ENCODE measurements around the gene BORCS5. TPM values are rescaled to one million over a fixed set of nuclear protein-coding genes. Genes with fewer than 3 reads are reported as not detected.

The BORCS5 gene
- total RNA-seq, 2 donors from 2014 or later = 15.2 to 26.1 TPM

DNA sequence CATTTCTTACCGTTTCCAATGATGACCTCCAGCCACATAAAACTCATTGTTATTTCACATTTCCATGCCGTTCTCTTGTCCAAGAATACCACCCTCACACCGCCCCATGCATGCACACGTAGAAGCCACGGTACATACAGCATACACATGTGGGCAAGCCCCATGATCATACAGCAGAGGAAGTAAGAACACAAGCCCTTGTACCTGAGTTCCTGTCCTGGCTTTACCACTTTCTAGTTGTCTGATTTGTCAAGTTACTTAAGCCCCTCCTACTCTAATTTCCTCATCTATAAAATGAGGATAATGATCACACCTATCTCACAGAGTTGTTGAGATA is 145.9 kb downstream of the BORCS5 start:
- Histone ChIP-seq H3K9me3 (ENCODE audit: control insufficient read depth, low read length) (no peaks in the 10 kb centered on the region), H3K27ac (ENCODE audit: low read depth, low read length) (no peak overlapping the region), H3K4me3 (ENCODE audit: low read length) (no peak overlapping the region), H3K4me1 (ENCODE audit: control insufficient read depth, insufficient read depth, low read length) (peaks cover 11% of the 10 kb centered on the region), H3K36me3 (ENCODE audit: control insufficient read depth, insufficient read depth, low read length) (peaks cover 3% of the 10 kb centered on the region), H3K9ac (ENCODE audit: extremely low read depth, low read length, poor library complexity, severe bottlenecking) (no peak overlapping the region), H3K27me3 (ENCODE audit: control insufficient read depth, insufficient read depth, low read length, poor library complexity, severe bottlenecking) (no peaks in the 10 kb centered on the region)
- Mint-ChIP-seq H3K27ac (no peak overlapping the region), H3K9me3 (no peaks in the 10 kb centered on the region), H3K4me1 (peaks cover 59% of the 10 kb centered on the region), H3K36me3 (ENCODE audit: low read depth) (peaks cover 10% of the 10 kb centered on the region), H3K27me3 (ENCODE audit: insufficient read depth) (no peaks in the 10 kb centered on the region), H3K4me3 (no peak overlapping the region)
- TF ChIP-seq, protein P1, sequence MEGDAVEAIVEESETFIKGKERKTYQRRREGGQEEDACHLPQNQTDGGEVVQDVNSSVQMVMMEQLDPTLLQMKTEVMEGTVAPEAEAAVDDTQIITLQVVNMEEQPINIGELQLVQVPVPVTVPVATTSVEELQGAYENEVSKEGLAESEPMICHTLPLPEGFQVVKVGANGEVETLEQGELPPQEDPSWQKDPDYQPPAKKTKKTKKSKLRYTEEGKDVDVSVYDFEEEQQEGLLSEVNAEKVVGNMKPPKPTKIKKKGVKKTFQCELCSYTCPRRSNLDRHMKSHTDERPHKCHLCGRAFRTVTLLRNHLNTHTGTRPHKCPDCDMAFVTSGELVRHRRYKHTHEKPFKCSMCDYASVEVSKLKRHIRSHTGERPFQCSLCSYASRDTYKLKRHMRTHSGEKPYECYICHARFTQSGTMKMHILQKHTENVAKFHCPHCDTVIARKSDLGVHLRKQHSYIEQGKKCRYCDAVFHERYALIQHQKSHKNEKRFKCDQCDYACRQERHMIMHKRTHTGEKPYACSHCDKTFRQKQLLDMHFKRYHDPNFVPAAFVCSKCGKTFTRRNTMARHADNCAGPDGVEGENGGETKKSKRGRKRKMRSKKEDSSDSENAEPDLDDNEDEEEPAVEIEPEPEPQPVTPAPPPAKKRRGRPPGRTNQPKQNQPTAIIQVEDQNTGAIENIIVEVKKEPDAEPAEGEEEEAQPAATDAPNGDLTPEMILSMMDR (conservative IDR thresholded peaks at IDR 0.05) = no peak
- WGBS, 2 experiments (ENCODE audit: insufficient coverage in 1 of 2, insufficient read length in 1 of 2) = 86 to 92% methylated on average over 1 to 5 of the region's 5 CpGs
- DNase-seq = no peak

DNA sequence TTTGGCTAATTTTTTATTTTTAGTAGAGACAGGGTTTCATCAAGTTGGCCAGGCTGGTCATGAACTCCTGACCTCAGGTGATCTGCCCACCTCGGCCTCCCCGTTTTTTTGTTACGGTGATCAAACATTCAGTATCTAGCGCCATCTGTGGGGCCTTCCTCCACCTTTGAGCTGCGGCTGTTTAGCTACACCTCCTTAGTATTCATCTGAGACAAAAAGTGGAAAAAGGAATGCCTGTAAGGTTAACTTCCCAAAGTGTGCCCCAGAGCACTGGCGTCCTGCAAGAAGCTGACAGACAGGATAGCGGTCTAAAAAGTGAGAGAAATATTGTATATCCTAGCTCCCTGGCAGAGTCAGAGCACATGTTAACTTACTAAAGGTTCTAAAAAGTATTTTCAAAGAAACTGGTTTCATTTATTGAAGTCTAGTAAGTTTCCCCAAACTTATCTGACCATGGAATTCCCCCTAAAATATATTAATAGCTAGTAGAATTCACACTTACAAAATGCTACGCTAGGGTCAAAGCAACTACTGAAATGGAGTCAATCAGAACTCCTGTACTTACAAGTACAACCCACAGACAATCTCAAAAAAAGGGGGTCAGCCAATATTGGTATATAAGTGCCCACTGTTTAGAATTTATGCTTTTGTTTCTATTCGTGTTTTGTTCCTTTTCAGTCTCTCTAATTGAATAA is 146.7 kb downstream of the BORCS5 start:
- no peaks in the 10 kb centered on the region for H3K9me3 ChIP-seq (ENCODE audit: control insufficient read depth, low read length)
- DNase-seq = peak; percentile 82
- H3K4me3 ChIP-seq (ENCODE audit: low read length) = no peak overlapping the region
- Mint-ChIP-seq H3K4me3 (no peak overlapping the region), H3K27ac (peak overlapping the region; percentile 18), H3K9me3 (no peaks in the 10 kb centered on the region), H3K27me3 (ENCODE audit: insufficient read depth) (no peaks in the 10 kb centered on the region), H3K36me3 (ENCODE audit: low read depth) (peaks cover 9% of the 10 kb centered on the region), H3K4me1 (peaks cover 64% of the 10 kb centered on the region)
- TF ChIP-seq, protein P1 (conservative IDR thresholded peaks at IDR 0.05) = peak; percentile 70
- peaks cover 3% of the 10 kb centered on the region for H3K36me3 ChIP-seq (ENCODE audit: control insufficient read depth, insufficient read depth, low read length)
- no peak overlapping the region for H3K27ac ChIP-seq (ENCODE audit: low read depth, low read length)
- WGBS, 2 experiments (ENCODE audit: insufficient coverage in 1 of 2, insufficient read length in 1 of 2) = 90 to 93% methylated on average over 7 to 9 of the region's 9 CpGs
- H3K9ac ChIP-seq (ENCODE audit: extremely low read depth, low read length, poor library complexity, severe bottlenecking) = no peak overlapping the region
- no peaks in the 10 kb centered on the region for H3K27me3 ChIP-seq (ENCODE audit: control insufficient read depth, insufficient read depth, low read length, poor library complexity, severe bottlenecking)
- H3K4me1 ChIP-seq (ENCODE audit: control insufficient read depth, insufficient read depth, low read length) = peaks cover 11% of the 10 kb centered on the region

DNA sequence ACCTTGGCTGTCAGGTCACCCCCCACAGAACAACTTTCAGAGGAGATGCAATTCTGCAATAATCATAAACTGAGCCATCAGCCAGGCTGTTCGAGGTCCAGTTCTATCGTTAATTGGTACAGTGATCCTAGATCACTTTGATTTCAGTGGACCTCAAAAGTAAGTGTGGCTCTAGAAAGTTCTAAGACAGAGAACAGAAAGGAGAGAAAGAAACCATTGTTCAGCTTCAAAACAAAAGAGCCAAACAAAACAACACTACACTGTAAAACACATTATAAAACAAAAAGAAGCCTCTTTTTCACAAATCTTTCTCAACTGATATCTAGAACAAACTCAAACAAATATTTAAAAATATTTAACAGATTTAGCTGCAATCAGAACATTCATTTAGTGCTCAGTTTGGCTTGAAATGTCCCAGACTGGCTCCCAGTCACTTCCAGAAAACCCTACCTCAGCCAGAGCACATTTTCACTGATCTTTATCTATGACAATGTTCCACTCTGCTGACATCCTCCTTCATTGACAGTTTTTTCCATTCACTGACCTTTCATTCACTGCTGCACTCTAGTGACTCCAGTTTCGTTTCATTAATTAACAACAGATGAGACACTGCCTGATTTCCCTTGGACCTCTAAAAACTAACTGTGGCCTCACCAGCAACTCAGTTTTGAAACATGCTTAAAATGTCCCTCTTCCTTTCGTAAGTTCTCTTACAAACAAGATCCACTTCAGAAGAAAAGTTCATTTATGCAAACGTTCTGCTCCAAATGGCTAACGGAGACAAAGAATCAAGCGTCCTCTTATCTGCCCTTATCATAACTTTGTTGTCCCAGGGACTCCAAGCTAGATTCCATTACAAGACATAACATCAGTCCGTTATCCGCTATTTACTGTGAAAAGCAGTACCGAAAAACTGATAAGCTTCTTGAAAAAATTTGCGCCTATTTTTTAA is 148.9 kb downstream of the BORCS5 start:
- Mint-ChIP-seq H3K4me3 (no peak overlapping the region), H3K27ac (peak overlapping the region; percentile 12), H3K9me3 (no peaks in the 10 kb centered on the region), H3K4me1 (peaks cover 42% of the 10 kb centered on the region), H3K36me3 (ENCODE audit: low read depth) (peaks cover 6% of the 10 kb centered on the region), H3K27me3 (ENCODE audit: insufficient read depth) (no peaks in the 10 kb centered on the region)
- TF ChIP-seq, protein P1 (conservative IDR thresholded peaks at IDR 0.05) = no peak
- Histone ChIP-seq H3K4me1 (ENCODE audit: control insufficient read depth, insufficient read depth, low read length) (peaks cover 8% of the 10 kb centered on the region), H3K27ac (ENCODE audit: low read depth, low read length) (peak overlapping the region; percentile 6), H3K27me3 (ENCODE audit: control insufficient read depth, insufficient read depth, low read length, poor library complexity, severe bottlenecking) (no peaks in the 10 kb centered on the region), H3K4me3 (ENCODE audit: low read length) (peak overlapping the region; percentile 30), H3K36me3 (ENCODE audit: control insufficient read depth, insufficient read depth, low read length) (peaks cover 3% of the 10 kb centered on the region), H3K9me3 (ENCODE audit: control insufficient read depth, low read length) (no peaks in the 10 kb centered on the region), H3K9ac (ENCODE audit: extremely low read depth, low read length, poor library complexity, severe bottlenecking) (no peak overlapping the region)
- no peak for DNase-seq
- WGBS, 2 experiments (ENCODE audit: insufficient coverage in 1 of 2, insufficient read length in 1 of 2) = 80 to 82% methylated on average over 7 to 11 of the region's 11 CpGs
